Stimulated activated CD8-positive, alpha-beta memory T cell treated with anti-CD3 and anti-CD28 coated beads, Interleukin-4, amount 100 ng/mL, for 24 hours (primary cell): ENCODE measurements around the gene KRT86.

ENCODE experiments used
- DNase-seq: peaks from one replicate; pipeline ENCODE4 v3.0.0-alpha.2; 2020; ENCODE audit warnings: low read depth

The KRT86 gene

DNA sequence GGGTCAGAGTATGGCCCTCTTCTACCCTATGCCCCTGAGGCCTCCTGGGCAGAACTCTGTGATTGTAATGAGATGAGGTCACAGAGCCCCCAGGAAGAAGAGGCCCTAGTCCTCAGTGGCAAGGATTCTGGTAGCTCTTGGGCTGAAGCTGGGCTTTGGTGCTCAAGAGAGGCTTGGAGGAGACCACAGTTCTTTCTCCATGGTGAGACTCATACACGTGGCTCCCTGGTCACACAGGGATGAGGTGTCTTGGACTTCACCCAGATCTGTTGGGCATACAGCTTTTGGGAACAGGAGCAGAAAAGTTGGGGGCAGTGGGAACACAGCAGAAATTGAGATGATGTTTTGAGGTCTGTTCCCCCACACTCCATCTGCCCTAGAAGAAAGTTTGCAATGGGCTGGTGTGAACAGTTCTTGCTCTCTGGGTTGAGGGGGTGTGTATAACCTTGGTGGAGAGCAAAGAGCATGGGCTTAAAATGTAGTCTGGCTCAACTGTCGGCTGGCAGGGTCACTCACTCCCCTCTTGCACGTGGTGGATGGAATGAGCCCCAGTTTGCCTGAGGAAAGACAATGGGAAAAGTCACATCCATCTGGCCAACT is at the start of gene KRT86:
TSS of gene KRT86 (plus strand) at position 125 of the 600 bp plus-strand sequence. CDS start 27,272 bp downstream, outside the sequence.
- DNase-seq = no peak

DNA sequence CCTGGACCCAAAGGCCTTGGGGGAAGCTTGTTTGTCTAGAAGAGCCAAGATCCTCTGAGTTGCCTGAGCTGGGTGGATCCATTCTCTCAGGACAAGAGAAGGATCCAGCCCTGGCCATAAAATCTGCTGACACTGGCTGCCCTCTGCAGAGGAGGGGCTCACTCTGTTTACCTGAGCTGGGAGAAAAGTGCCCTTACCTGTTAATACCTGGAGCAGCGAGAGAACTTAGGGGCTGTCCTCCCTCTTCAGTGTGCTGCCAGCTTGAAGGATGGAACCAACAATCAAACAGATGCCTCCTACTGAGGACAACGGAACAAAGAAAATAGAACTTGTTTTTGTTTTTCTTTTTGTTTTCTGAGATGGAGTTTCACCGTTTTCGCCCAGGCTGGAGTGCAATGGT is 48.7 kb upstream of the KRT86 start:
- DNase-seq = no peak

DNA sequence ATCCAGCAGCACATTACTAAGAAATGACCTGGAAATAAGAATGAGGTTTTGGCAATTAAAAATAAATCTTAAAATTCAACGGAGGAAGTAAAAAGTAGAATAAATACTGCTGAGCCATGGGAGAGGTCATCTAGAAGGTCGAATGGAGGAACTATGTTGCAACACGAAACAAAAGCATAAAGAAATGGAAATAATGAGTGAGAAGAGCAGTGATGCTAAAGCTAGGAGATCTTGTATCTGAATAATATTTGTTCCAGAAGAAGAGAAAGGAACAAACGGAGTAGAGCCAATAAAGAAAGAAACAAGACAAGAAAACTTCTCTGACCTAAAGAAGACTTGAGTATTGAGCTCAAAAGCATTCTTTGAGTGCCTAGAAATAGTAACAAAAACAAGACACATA is 48.0 kb upstream of the KRT86 start:
- no peak for DNase-seq

DNA sequence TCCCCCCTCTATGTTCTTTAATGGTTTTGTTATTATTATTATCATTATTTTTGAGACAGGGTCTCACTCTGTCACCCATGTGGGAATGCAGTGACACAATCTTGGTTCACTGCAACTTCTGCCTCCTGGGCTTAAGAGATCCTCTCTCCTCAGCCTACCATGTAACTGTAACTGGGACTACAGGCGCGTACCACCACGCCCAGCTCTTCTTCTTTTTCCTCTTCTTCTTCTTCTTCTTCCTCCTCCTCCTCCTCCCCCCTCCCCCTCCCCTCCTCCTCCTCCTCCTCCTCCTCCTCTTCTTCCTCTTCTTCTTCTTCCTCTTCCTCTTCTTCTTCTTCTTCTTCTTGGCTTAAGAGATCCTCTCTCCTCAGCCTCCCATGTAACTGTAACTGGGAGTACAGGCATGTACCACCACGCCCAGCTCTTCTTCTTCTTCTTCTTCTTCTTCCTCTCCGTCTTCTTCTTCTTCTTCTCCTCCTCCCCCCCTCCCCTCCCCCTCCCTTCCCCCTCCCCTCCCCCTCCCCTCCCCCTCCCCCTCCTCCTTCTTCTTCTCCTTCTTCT is 46.8 kb upstream of the KRT86 start:
- DNase-seq = no peak

DNA sequence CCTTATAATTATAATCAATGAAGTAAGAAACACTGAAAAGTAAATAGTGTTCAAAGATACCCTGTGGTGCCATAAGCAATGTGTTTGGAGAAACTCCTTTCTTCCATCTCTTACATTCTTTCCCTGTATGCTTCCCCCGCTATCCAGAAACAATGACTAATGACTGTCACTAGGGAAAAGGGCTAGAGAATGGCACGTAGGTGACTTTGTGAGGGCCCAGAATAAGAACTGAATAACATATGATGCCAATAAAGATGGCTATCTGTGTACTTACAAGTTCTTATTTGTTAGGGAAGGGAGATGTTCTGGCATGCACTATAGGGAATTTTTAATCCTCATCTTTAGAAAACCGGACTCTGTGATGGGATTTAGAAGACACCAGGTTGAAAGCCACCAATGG is 46.1 kb upstream of the KRT86 start:
- no peak for DNase-seq

DNA sequence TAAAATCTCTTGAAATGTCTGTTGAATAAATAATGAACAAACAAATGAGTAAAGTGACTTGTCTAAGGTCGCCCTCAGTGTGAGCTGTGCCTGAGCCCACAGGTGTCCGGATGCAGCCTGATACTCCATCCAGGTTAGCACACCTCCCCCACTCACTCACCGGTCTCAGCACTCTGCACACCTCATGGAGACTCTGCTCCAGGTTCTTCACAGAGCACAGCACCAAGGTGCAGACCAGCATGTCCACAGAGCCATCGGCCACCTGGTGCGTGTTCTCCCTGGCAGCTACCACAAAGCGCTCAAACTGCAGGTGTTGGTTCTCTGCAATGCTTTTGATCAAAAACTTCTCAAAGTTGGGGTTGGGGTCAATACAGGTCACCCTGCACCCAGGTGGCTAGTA is 45.5 kb upstream of the KRT86 start:
- DNase-seq = no peak

DNA sequence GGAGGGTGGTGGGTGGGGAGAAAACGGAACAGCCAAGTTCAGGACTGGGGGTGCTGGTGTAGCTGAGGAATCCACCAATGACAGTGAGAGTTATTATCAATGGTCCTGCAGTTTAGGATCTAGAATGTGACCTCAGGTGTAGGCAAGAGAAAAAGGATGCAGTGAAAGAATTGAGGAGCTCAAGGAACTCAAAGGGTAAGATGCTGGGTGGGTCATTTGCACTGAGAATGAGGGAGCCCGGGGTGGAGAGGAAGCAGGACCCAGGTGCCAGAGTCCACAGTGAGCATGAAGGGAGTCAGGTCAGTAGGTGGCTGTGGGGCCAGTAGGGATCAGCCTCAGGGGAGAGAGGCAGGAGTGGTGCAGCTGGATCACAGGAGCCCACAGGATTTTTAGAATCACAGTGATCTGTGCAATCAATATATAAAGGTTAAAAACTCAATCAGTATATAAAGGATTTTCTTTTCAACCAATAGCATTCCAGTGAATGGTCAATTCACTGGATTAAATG is 44.6 kb upstream of the KRT86 start:
- no peak for DNase-seq

DNA sequence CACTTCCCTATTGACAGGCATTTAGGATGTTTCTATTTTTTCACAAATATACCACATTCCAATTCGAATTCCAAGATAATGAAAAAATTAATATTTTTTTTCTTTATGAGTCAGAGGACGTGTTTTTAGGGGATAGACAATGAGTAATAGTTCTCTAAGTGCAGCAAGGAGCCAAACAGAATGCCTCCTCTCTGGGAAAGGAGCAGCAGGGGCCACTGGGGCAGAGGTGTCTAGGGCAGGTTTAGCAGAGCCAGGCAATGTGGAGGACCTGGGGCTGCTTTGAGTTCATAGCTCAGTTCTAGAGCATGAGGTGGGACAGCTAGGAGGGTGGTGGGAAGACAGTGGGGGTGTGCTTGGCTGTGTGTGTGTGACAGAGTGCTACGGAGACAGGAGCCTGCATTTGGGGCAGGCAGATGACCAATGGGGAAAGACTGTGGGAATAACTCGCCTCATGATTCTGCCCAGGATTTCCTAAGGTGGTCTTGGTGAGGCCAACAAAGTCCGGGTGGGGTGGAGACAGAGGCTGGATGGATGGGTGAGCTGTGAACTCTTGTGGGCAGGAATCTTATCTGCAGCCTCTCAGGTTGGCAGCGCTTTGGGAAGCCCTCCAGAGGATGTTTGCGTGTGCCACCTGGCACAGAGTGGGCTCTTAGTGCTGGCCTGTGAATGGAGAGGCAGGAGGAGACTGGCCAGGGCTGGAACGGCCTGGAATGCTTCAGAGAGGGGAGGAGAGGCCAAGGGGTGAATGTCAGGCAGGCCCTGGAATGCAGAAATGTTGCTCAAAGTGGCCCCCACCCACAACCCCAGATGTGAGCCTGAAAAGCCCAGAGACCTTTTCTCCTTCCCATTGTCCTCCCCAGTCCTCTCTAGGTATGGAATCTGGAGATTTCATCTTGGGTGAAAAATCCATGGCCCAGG is 43.8 kb upstream of the KRT86 start:
- DNase-seq = no peak

DNA sequence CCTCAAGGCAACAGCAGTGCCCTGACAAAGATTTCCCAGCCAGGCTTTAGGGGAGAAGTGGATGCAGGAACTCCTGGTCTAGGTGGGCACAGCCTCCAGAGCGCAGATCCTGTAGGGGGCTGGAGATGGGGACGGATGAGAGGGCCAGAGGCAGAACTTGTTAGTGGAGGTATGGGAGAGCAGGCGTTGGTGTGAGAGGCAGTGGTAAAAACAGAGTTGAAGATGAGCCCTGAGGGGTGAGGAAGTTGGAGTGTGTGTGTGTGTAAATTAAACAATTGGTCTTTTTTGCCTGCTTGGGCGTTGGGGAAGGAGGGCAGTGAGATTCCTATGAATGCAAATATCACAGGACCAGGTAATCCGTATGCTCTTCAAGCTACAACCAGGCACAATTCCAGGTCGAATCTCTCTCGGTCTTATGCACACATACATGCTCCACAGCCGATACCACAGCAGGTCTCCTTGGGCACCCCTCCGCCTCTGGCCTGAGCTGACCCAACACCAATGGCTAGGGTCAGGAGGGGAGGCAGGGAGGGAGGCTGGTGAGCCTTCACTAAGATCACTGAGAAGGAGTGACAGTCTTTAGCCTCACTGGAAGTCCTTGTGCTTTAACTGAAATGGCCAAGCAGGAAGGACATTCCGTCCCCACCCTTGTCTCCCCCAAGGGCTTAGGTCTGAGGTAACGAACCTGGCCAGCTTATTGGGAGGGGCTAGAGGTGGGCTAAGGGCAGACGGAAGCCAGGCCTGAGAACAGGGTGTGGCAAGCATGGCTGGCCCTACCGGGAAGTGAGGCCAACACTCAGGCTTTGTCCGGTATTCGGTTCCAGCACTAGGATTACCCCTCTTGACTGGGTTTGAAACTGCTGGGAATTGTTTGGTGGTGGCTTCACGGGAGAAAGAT is 42.9 kb upstream of the KRT86 start:
- no peak for DNase-seq

DNA sequence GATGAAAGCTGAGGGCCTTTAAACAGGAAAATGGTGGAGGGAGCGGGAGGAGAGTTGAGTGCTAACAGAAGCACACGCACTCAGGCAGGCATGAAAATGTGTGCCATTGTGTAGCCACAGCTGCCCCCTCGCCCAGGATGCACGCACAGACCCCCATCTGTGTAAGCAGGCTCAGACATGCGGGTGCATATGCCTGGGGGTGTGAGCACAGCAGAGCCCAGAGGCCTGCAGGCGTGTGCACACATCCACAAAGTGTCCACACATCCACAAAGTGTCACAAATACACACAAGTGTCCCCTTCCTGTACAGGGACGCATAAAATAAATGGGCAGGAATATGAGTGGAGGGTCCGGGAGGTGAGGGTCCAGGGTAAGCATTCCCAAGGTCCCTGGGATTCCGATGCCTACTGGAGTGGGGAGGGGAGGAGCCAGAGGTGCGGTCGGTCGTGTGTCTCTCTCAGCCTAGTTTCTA is 42.2 kb upstream of the KRT86 start:
- no peak for DNase-seq

DNA sequence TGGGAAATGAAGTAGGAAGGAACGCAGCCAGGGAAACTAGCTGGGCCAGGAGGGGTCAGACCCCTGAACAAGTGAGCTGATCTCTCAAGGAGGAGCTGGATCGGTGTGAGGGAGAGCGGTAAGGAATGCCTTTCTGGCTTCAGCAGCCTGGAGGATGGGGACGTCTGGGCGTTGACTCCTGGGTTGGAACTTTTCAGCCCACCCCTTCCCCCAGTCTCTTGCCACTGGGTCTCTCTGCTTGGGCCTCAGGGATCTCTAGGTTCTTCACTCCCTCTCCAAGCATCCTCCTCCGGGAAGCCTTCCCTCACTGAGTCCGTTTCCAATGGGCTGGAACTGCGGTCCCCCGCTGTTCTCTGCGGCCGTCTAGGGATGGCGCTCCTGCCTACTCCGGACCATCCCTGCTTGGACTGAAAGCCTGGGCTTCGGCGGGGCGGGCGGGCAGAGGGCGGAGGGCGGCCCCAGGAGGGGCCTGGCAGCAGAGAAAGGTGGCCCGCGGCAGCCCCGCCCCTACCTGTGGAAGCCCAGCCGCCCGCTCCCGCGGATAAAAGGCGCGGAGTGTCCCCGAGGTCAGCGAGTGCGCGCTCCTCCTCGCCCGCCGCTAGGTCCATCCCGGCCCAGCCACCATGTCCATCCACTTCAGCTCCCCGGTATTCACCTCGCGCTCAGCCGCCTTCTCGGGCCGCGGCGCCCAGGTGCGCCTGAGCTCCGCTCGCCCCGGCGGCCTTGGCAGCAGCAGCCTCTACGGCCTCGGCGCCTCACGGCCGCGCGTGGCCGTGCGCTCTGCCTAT is 41.6 kb upstream of the KRT86 start, which contains the start of gene KRT7:
TSS of gene KRT7 (plus strand) at position 570 of the 788 bp plus-strand sequence. CDS start at position 624, 54 bp downstream.
- no peak for DNase-seq

DNA sequence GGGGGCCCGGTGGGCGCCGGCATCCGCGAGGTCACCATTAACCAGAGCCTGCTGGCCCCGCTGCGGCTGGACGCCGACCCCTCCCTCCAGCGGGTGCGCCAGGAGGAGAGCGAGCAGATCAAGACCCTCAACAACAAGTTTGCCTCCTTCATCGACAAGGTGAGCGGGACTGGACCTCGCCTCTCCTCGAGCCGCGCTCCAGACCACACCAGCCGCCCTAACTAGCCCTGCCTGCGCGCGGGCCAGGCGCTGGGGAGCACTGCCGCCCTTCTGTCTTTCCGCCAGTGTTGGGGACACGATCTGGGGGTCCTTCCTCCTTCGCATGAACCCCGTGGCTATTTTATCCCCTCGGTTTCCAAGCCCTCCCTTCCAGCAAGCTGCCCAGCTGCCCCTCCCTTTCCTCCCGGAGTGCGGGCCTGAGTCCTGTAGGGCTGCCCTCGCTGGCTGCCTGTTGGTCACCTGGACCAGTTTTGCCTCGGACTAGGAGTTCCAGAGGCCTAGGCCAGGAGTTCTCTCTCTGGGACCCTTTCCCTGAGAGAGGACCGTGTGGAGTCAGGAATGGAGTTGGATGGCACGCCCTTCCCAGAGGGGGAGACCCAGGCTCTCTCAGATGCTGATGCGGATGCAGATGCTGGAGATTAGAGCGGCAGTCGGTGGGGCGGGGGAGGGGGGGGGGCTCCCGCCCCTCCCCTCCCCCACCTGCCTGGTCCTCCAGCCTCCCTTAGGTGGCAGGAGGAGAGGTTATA is 40.8 kb upstream of the KRT86 start:
- no peak for DNase-seq

DNA sequence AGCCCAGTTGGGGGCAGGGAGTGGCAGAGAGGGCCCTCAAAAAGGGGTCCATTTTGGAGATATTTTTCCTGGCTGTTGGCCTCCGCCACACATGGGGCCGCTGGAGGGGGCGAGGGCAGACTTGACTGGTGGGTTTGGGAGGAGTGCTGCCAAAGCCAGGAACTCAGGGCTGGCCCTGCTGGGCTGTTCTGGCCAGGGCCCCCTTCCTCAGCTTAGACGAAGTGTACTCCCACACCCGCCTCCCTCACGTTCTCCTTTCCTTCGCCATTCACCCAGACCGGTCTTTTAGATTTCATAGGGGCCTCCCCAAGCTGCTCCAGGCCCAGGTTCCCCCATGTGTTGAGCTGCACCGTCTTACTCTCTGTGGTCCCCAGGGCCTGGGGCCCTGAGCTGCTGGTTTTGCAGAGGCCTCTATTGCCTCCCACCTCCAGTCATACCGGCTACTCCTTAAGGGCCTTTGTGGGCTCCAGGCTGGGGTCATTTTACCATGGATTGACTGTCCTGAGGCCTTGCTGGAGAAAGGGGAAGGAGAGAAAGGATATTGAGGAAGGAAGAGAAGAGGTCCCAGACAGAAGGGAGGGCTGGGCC is 40.1 kb upstream of the KRT86 start:
- no peak for DNase-seq

DNA sequence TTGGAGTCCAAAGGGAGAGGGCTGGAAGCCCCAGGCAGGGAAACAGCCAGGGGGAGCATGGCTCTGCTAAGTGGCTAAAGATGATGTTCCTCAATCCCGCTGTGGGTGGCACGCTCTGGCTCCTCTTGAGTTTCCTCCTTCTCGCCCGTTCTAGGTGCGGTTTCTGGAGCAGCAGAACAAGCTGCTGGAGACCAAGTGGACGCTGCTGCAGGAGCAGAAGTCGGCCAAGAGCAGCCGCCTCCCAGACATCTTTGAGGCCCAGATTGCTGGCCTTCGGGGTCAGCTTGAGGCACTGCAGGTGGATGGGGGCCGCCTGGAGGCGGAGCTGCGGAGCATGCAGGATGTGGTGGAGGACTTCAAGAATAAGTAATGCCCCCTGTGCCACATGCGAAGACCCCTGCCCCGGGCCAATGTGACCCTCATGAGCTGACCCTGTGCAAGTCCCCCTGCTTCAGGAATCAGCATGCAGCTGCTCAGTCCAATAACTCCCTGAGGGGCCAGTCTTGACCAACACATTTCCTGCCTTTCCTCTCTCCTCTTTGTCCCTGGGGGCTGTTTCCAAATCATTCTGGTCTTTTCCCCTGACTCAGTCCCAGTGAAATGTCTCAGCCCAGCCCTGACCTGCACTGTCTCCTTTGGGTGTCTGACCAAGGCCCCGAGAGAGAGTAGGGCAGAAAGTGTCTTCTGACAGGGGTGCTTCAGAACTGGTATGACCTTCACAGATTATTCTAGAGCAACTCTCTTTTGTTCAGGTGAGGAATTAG is 39.3 kb upstream of the KRT86 start:
- DNase-seq = no peak

DNA sequence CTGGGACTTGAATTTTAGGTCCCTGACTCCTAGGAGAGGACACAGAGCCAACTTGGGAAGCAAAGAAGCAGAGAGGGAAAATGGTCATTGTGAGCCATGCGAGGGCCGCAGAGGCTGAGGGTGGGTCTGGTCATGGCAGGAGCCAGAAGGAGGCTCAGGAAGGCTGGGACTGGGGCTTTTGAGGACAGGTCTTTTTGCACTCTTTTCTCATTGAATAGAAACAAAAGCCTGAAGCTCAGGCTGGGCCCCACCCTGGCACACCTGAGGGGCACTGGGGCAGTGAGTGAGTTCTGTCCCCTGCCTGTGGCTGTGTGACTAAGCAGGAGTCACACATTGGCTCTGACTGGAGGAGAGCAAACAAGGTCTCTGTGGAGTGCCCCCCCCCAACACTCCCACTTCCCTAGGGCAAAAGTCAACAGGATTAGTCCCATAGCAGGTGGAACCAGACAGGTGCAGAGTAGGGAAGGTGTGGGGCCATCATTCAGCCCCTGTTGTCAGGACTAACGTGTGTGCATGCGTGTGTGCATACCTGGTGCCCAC is 38.6 kb upstream of the KRT86 start:
- DNase-seq = no peak

DNA sequence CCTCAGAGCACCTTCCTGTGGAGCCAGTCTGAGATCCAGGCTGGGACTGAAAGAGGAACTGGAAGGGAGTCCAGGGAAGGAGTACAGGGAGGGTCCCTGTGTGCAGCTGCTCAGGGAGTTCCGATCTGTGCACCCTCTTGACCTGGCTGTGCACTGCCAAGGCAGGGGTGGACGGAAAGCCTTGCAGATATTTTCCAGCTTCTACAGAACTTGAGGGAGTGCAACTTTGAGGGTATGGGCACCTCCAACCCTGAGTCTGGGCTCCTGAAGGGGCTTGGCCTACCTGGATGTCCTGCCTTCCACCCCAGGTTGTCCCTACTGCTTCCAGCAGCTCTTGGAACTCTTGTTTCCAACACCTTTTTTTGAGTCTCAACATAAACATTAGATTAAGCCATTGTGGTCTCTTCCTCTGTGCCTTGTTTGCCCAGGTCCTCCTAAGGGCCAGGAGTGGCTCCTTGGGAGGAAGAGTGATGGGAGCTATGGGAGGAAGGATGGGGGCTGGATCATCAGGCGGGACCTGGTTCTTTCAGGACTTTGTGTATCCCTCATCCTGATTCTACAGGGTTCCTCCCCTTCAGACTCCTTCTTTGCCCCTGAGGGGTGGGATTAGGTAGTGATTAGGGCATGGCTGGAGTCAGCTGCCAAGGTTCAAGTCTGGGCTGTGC is 37.9 kb upstream of the KRT86 start:
- DNase-seq = no peak

DNA sequence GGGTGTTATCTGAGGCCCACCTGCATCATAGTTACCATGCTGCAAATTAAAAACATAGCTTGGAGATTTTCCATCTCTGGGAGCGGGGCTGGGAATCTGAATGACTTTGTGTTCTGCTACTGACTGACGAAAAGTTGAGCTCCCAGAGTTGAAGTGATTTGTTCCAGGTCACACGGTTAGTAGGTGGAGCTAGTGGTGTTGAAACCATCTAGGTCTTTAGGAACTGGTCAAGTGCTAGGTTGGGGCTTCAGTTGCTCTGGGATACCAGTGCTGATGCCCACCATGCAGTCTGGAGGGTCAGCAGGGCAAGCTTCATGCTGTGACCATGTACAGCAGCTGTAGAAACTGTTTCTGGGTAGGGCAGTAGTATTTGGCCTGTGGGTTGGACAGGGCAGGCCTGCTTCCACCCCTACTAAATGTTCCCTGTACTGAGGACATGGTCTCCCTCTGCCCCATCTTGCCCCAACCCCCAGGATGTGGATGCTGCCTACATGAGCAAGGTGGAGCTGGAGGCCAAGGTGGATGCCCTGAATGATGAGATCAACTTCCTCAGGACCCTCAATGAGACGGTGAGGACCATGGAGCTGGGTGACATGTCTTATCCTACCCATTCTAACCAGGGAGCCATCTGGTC is 36.1 kb upstream of the KRT86 start:
- DNase-seq = no peak
